COLO668 (cell line): ENCODE data around the gene EPN3.

Experiments
- DNase-seq: peaks from one replicate; lab custom pipeline; 2025; ENCODE audit not compliant: unreplicated experiment; lab: John Stamatoyannopoulos, UW

Gene EPN3

GRCh38 chr17:50508573-50509460, 23.7 kb upstream of the EPN3 start:
- no peak for DNase-seq

- DNase-seq: no peak
Measured at GRCh38 chr17:50511058-50511457, 21.5 kb upstream of the EPN3 start.

GRCh38 chr17:50513495-50513894, 19.0 kb upstream of the EPN3 start:
- no peak for DNase-seq

DNA sequence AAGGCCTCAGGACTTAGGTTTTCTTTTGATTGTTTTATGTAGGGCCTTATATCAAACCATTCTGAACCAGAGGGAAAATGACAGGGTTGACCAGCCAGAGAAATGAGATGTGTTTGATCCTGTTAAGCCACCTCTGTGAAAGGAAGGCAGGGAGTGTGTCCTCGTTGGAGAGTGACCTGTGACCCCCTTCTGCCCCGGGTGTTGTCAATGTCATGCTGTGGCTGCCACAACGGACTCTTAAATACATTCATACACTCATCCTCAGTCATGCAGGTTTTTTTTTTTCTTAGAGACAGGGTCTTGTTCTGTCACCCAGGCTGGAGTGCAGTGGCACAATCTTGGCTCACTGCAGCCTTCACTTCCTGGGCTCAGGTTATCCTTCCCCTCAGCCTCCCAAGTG, 18.1 kb upstream of the EPN3 start:
- no peak for DNase-seq

DNA sequence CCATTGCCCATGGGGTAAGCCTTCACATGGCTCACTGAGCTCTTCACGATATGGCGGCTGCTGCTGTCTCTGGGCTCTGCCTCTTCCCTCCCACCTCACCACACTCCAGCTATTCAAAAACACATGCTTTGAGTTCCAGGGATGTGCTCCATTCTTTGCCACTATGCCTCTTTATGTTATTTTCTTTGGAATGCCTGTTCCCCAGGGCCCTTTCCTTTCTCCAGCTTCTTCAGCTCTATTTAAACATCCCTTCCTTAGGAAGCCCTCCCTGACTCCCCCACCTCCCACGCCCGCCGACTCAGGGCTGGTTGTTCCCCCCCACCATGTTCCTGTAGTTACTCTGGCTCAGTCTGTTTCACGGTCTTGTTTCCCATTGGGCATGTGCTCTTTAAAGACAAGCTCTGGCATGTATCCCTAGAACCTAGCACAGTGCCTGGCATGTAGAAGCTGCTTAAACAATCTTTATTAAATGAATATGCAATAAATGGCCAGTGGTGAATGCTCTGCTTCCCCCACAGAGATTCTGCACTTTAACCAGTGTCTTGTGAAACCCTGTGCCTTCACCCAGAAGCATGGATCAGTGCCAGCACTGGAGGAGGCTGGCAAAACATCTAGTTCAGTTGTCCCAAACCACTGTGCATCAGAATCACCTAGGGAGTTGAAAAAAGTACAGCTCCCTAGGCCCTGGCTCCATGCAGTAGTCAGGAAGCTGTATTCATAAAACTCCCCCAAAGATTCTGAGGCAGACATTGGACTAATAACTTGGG, 17.4 kb upstream of the EPN3 start:
- DNase-seq: no peak

- no peak for DNase-seq
Measured at GRCh38 chr17:50517011-50517410, 15.5 kb upstream of the EPN3 start.

DNA sequence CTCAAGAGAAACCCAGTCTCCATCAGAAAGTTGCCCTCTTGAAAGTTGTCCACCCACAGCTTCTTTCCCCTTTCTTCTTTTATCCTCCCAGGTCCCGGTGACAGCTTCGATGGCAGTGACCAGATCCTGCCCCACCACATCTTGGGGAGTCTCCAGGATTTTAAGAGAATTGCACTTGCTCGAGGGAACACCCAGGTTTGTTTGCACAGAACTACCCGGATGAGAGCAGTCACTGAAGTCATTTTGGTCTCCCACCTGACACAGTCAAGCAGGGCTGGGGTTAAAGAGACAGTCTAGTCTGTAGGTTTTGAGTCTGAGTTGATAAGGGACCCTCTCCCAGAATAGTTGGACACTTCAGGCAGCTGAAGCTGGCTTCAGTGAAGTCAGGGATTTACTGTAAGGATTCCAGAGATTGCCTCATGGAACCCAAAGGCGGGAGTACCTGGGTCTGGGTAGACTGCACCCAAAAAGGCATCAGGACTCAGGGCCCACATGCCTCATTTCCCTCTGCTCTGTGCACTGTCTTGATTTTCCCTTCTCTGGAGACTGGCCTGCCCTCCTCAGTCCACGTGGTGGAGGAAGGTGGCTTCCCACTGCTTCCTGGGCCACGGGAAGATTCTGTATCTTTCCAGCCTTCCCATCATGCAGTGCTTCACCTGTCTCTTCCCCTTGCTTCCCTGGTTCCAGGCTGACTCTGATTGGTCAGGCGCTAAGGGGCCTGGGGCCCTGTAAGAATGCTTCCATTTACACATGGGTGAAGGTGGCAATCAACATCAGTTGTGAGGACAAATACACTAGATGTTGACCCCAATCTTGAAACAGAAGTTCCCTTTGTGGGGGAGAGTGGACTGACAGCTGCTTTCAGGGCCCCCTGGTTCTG, 14.8 kb upstream of the EPN3 start:
- DNase-seq: no peak

GRCh38 chr17:50518384-50519023, 14.0 kb upstream of the EPN3 start:
- DNase-seq: no peak

DNA sequence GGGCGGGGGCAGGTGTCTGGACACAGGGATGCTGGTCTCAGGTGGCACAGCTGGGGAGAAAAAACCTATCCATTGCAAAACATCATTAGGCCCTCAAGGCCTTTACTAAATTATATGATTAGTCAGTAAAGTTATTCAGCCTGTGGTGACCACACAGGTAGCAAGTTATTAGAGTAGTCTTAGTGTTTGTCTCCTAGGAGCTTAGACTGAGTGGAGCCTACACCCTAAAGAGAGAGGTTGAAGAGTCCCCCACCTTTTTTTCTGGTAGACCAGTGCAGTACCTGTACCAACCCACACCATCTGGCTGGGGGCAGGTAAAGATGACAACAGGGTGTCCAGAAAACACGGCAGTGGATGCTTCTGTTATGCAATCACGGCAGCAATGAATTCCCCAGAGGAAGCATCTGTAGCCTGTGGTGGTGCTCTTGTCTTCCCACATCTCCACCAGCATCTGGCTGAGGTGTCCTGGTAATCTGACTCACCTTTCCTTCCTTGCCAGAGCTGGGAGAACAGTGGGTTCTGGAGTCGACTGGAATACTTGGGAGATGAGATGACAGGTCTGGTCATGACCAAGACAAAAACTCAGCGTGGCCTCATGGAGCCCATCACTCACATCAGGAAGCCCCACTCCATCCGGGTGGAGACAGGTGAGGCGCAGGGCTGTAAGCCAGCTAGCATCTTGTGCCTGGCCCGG, 13.2 kb upstream of the EPN3 start:
- DNase-seq: no peak

DNA sequence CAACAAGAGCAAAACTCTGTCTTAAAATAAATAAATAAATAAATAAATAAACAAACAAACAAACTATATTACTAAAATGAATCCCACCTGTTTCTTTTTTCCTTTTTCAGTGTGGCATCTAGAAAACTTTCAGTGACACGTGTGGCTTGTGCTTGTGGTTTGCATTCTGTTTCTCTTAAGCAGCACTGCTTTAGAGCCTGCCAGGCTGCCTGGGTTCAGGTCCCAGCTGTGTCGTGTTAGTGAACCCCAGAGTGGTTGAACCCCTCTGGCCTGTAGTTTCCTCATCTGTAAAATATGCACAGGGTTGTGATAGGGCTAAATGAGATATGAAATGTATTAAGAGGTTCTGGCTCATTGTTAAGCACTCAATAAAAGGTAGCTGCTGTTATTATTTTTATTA, 12.1 kb upstream of the EPN3 start:
- DNase-seq: no peak

DNA sequence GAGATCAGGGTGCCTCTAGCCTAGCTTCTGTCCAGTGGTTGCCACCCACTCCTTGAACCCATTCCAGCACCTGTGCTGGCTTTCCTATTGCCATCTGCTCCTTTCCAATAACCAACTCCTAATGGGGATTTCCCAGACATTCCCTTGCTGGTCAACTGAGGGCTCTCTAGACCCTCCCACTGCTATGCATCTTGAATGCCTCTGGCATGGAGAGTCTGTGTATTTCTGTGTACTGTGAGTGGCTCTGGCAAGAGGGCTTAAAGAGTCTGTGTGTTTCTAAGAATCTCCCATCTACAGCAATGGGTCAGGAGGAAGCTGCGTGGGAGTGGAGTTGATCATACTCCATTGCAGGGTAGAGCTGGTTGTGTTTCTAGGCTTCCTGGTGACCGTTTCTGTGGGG, 11.0 kb upstream of the EPN3 start:
- DNase-seq: no peak

GRCh38 chr17:50522766-50523165, 9.8 kb upstream of the EPN3 start:
- no peak for DNase-seq

DNA sequence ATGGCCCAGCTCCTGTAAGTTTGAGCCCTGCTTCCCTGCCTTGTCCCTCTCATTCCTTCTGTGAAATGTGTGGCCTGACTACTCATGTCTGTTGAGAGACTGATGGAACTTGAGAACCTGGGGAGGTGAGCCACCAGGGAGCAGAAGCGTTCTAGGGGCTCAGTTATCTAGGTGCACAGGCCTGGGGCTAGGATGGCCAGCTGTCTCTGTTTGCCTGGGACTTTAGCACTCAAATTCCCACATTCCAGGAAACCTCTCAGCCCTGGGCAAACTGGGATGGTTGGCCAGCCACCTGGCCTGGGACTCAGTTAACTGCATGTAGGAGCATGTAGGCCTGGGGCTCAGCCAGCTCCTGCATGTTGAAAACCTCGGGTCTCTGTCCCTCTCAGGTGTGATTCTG, 9.3 kb upstream of the EPN3 start:
- DNase-seq: no peak

- no peak for DNase-seq
Measured at GRCh38 chr17:50524838-50525237, 7.7 kb upstream of the EPN3 start.

DNA sequence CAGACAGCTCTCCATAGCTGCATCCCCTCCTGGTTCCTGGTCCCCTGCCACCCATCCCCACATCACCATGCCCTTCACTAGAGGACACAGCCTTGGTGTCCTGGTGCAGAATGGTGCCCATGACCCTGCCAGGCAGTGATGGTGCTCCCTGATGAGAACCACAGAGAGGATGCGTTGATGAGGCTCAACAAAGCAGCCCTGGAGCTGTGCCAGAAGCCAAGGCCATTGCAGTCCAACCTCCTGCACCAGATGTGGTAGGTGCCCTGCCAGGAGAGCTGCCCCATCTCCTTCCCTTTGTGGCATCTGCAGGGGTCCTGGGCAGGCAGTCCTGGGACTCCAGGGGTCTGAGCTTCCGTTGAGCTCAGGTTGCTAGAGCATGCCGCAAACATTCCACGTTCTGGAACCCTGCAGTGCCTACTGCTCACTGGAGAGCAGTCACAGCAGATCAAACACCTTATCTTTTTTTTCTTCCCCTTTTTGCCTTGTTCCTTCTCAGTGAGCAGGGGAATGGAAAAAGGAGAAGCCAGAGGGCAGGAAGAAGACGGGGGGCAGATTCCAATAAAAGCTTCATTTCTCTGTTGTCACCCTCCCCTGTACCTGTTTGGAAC, 5.3 kb upstream of the EPN3 start:
- no peak for DNase-seq

DNA sequence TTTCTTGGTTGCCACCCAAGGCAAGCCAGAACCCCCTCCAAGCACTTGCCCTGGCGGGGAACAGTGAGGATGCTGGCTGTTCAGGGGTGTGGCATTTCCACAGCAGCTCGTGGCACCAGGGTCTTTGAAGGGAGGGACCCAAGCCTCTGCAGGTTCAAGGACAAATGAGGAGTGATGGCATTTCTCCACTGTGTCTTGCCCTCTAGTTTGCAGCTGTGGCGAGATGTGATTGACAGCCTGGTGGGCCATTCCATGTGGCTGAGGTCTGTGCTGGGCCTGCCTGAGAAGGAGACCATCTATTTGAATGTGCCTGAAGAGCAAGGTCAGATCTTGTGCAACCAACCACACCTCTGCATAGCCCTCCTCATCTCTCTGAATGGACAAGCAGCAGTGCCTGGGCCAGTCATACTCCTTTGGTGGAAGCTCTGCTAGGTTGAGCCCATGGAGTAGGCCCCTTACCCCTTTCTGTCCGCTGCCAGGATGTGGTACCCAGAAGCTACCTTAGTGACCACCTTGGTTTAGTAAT, 4.5 kb upstream of the EPN3 start:
- DNase-seq: no peak

DNA sequence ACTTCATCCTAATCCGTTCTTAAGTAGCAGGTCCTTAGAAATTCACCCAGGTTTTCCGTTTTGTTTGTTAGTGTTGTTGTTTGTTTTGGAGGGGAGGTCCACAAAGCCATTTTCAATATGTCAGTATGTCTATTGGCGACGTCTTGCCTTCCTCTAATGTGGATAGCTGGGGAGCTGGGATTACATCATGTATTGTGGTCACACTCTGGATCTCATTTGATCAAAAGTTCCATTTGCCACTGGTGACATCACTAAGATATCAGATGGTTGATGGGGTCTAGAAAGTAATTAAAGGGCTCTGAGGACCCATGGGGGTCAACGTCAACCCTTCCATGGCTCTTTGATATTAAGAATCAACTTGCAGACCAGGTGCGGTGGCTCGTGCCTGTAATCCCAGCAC, 2.7 kb upstream of the EPN3 start:
- no peak for DNase-seq

DNA sequence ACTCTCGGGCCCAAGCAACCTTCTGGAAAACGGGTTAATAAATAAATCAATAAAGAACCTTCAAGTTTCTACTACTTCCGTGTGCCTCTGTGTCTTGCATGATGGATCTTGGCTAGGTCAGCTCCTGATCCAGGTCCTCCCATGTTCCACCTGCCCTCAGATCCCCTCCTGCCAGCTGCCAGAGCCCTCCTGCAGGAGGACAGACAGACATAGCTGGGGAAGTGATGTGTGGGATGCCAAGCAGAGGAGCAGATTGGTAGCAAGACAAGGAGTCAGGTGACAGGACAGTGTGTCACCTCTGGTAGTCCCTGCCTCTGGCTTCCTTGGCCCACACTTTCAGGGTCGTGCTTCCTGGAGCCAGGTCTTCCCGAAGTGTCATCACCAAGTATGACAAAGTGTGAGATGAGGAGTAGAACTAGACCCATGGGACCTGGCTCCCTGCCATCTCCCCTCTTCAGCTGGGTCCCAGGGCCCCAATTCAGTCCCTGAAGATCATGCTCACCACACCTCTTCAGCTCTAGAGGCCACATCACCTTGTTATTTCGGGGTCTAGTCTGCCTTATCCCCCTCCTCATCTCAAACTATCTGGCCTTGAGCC, 1.0 kb upstream of the EPN3 start:
- no peak for DNase-seq

GRCh38 chr17:50533185-50533584, 650 bp downstream of the EPN3 start:
- DNase-seq: no peak
